Measurements from ENCODE around the gene KAZN. TPM values are rescaled to one million over a fixed set of nuclear protein-coding genes. Genes with fewer than 3 reads are reported as not detected.

KAZN gene
- total and polyA plus RNA-seq, 8 donors = 1.2 to 50.7 (median 6.8) TPM

GRCh38 chr1:15053153-15053552 is 454.7 kb downstream of the KAZN start:
- TF ChIP-seq POLR2A (IDR thresholded peaks at IDR 0.05) = no peak
- TF ChIP-seq CTCF (IDR thresholded peaks at IDR 0.05) = no peak
- no peak for TF ChIP-seq EP300 (IDR thresholded peaks at IDR 0.05)
- no peak for TF ChIP-seq POLR2AphosphoS5 (IDR thresholded peaks at IDR 0.05)
- Histone ChIP-seq H3K4me1 (no peaks in the 10 kb centered on the region), H3K9me3 (no peaks in the 10 kb centered on the region), H3K36me3 (peaks cover 0 to 21% (median 18%) of the 10 kb centered on the region in 4 donors), H3K4me3 (no peak overlapping the region), H3K27me3 (no peaks in the 10 kb centered on the region), H3K27ac (no peak overlapping the region)
- DNase-seq = no peak
- 39 to 67% (median 64%) methylated on average over 8 to 9 of the region's 9 CpGs for WGBS, 5 donors
- intact Hi-C loops (cut with DNase I; ENCODE audit: low total_unique reads) = no loop called here

- H3K36me3 ChIP-seq = peaks cover 0 to 32% (median 27%) of the 10 kb centered on the region in 4 donors
- no peaks in the 10 kb centered on the region for H3K27me3 ChIP-seq
- H3K4me3 ChIP-seq = no peak overlapping the region
- DNase-seq = no peak
- H3K27ac ChIP-seq = no peak overlapping the region
- intact Hi-C loops (cut with DNase I; ENCODE audit: low total_unique reads) = no loop called here
- WGBS, 5 donors = 94 to 96% (median 95%) methylated on average over 29 of the region's 29 CpGs
- TF ChIP-seq CTCF (IDR thresholded peaks at IDR 0.05) (no peak), POLR2A (IDR thresholded peaks at IDR 0.05) (no peak), EP300 (IDR thresholded peaks at IDR 0.05) (no peak), POLR2AphosphoS5 (IDR thresholded peaks at IDR 0.05) (no peak)
- H3K9me3 ChIP-seq = no peaks in the 10 kb centered on the region
- H3K4me1 ChIP-seq = no peaks in the 10 kb centered on the region
These were observed 457.4 kb downstream of the KAZN start for GRCh38 chr1:15055736-15056415.

- WGBS, 5 donors = 82 to 88% (median 86%) methylated on average over 4 of the region's 4 CpGs
- TF ChIP-seq POLR2A (IDR thresholded peaks at IDR 0.05) = no peak
- TF ChIP-seq CTCF (IDR thresholded peaks at IDR 0.05) = no peak
- DNase-seq = no peak
- no peak overlapping the region for H3K4me3 ChIP-seq
- H3K36me3 ChIP-seq = peaks cover 0 to 37% (median 30%) of the 10 kb centered on the region in 4 donors
- intact Hi-C loops (cut with DNase I; ENCODE audit: low total_unique reads) = no loop called here
- H3K9me3 ChIP-seq = no peaks in the 10 kb centered on the region
- H3K27me3 ChIP-seq = no peaks in the 10 kb centered on the region
- H3K27ac ChIP-seq = no peak overlapping the region
- H3K4me1 ChIP-seq = no peaks in the 10 kb centered on the region
These were observed 458.2 kb downstream of the KAZN start for GRCh38 chr1:15056515-15057285.

- intact Hi-C loops (cut with DNase I; ENCODE audit: low total_unique reads) = no loop called here
- Histone ChIP-seq H3K4me3 (no peak overlapping the region), H3K27me3 (no peaks in the 10 kb centered on the region), H3K9me3 (peaks cover 0 to 9% (median 3%) of the 10 kb centered on the region in 4 donors), H3K4me1 (no peaks in the 10 kb centered on the region), H3K36me3 (peaks cover 0 to 43% (median 39%) of the 10 kb centered on the region in 4 donors), H3K27ac (no peak overlapping the region)
- no peak for TF ChIP-seq CTCF (IDR thresholded peaks at IDR 0.05)
- TF ChIP-seq POLR2AphosphoS5 (IDR thresholded peaks at IDR 0.05) = no peak
- TF ChIP-seq EP300 (IDR thresholded peaks at IDR 0.05) = no peak
- TF ChIP-seq POLR2A (IDR thresholded peaks at IDR 0.05) = no peak
- no peak for DNase-seq
- 80 to 95% (median 87%) methylated on average over 3 to 5 of the region's 5 CpGs for WGBS, 5 donors
These were observed 459.3 kb downstream of the KAZN start for GRCh38 chr1:15057834-15058233.
